ENCODE measurements around the gene WDR7. TPM values are rescaled to one million over a fixed set of nuclear protein-coding genes. Genes with fewer than 3 reads are reported as not detected.
A peak's percentile ranks its signal among the peaks of the same experiment; 100 is the strongest.

Gene WDR7
- total RNA-seq, 1 donor from 2014 or later, result 8.2 TPM

- no peak overlapping the region for H3K4me3 ChIP-seq (ENCODE audit: low read depth, low read length)
- TF ChIP-seq CTCF (conservative IDR thresholded peaks at IDR 0.05; ENCODE audit: low read depth, low read length), result no peak
- DNase-seq (ENCODE audit: low read depth), result no peak
Observed at GRCh38 chr18:56861244-56861643, 210.1 kb downstream of the WDR7 start.

- peak; percentile 9 for DNase-seq (ENCODE audit: low read depth)
- TF ChIP-seq CTCF (conservative IDR thresholded peaks at IDR 0.05; ENCODE audit: low read depth, low read length), result peak; percentile 87
Observed at GRCh38 chr18:56869189-56869777, 218.1 kb downstream of the WDR7 start.

GRCh38 chr18:56870982-56871381 lies 219.8 kb downstream of the WDR7 start:
- no peak overlapping the region for H3K4me3 ChIP-seq (ENCODE audit: low read depth, low read length)
- DNase-seq (ENCODE audit: low read depth), result no peak
- TF ChIP-seq CTCF (conservative IDR thresholded peaks at IDR 0.05; ENCODE audit: low read depth, low read length), result no peak

More at GRCh38 chr18:56869189-56869777, 218.1 kb downstream of the WDR7 start:
- H3K4me3 ChIP-seq (ENCODE audit: low read depth, low read length), result no peak overlapping the region

GRCh38 chr18:56872140-56872539 lies 221.0 kb downstream of the WDR7 start:
- TF ChIP-seq CTCF (conservative IDR thresholded peaks at IDR 0.05; ENCODE audit: low read depth, low read length), result no peak
- H3K4me3 ChIP-seq (ENCODE audit: low read depth, low read length), result no peak overlapping the region
- no peak for DNase-seq (ENCODE audit: low read depth)

- no peak for TF ChIP-seq CTCF (conservative IDR thresholded peaks at IDR 0.05; ENCODE audit: low read depth, low read length)
- H3K4me3 ChIP-seq (ENCODE audit: low read depth, low read length), result no peak overlapping the region
- no peak for DNase-seq (ENCODE audit: low read depth)
Observed at GRCh38 chr18:56873441-56874140, 222.4 kb downstream of the WDR7 start.

GRCh38 chr18:56878711-56879110 lies 227.6 kb downstream of the WDR7 start:
- H3K4me3 ChIP-seq (ENCODE audit: low read depth, low read length), result no peak overlapping the region
- TF ChIP-seq CTCF (conservative IDR thresholded peaks at IDR 0.05; ENCODE audit: low read depth, low read length), result no peak
- no peak for DNase-seq (ENCODE audit: low read depth)

GRCh38 chr18:56884511-56884910 lies 233.4 kb downstream of the WDR7 start:
- no peak for TF ChIP-seq CTCF (conservative IDR thresholded peaks at IDR 0.05; ENCODE audit: low read depth, low read length)
- no peak for DNase-seq (ENCODE audit: low read depth)
- no peak overlapping the region for H3K4me3 ChIP-seq (ENCODE audit: low read depth, low read length)
